Stimulated activated CD4-positive, alpha-beta T cell treated with anti-CD3 and anti-CD28 coated beads, Interleukin-15, amount 100 ng/mL, for 1 hour (primary cell): Measurements from ENCODE around the gene CARMIL1.
"Not testable (repeated sequence)": the region's sequence is repeated elsewhere in the genome, so short reads cannot be mapped to it uniquely, and the experiment has no call there.

Experiments
- DNase-seq, 2 donors: peaks; one replicate each; pipeline ENCODE4 v3.0.0-alpha.2; 2020; ENCODE audit warnings: low read depth in 1 of 2, low spot score in 1 of 2

Gene CARMIL1

DNA sequence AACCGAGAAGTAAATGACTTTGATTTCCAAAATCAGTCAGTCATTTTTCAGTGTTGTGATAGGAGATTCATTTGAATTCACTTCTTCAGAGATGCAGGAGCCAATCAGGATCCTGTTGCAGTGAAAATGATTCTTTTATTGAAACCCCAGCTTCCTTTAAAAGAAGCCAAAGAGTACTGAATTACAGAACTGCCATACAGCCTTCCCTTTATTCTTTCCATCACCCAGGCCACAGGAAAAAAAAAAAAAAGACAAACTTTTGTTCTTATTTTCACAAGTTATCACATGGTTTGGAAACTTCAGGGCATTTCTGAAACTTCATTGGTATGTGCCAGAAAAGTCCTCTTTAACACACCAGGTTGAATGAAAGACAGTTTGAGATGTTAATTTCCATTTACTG, 1.8 kb upstream of the CARMIL1 start:
- DNase-seq: no peak

DNA sequence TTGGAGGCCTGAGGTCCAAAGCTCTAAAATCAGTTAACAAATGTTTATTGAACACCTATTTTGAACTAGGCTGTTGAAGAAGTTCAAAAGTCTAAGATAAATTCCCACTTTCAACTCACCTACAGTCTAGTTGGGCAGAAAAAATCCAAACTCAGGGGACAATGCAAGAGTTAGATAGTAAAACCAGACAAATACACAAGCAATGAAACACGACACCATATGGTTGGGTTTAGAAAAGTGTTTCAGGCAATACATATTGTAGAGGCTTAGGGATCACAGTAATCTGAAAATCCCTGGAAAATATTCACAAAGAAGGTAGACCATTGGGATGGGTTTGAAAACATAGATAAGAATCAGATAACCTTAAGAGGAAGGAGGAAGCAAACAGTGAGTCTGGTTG, 1.3 kb upstream of the CARMIL1 start:
- DNase-seq: no peak

DNA sequence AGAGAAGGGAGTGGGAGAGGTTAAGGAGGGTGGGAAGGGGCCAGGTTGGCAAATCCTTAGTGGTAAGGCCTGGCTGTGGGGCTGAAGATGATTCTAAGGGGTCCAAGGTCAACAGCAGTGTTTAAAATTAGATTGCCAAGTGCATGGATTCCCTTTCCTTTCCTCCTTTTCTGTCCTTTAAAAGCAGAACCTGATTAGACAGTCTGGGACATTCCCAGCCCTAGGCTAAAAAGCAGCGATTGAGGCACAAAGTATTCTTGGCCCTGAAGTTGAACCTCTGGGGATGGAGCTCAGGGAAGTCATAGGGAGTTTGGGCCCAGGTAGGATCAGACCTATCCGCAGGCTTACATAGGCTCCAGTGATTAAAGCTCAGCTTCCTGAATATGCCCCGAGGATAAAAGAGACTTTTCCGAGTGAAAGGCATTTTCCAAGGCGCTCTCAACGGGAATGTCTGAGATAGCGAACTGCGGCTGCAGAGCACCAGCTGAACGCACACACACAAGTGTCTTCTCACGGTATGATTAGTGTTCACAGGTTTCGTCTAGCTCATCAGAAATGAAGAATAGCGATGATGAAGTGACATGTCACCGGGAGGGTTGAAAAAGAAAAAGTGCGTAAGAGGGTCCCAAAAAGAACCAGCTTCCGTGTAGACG, 787 bp upstream of the CARMIL1 start:
- DNase-seq: no peak

DNA sequence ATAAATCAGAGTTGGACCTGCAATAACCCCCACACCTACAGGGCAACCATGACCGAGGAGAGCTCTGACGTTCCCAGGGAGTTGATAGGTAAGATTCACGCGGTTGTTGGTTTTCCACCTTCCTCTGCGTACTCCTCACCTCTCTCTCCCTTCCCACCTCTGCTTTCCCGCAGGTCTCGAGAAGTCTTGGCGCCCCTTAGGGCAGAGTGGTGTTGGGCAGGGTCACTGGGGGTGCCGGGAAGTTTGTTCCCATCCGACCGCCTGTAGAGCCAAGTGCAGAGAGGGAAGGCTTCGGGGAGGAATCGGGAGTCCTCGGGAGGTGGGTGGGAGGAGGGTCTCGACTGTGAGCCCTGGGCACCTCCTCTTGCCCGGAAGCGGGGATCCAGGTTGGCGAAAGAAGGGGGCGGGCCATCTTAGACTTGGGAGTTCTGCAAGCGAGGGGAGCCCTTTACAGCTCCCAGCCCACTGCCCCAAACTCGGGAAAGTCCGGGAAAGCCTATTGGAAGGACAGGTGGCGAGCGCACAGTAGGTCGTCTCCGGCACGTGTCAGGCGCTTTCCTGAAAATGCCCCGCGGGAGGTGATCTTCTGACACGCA, 672 bp downstream of the CARMIL1 start:
- DNase-seq: no peak

DNA sequence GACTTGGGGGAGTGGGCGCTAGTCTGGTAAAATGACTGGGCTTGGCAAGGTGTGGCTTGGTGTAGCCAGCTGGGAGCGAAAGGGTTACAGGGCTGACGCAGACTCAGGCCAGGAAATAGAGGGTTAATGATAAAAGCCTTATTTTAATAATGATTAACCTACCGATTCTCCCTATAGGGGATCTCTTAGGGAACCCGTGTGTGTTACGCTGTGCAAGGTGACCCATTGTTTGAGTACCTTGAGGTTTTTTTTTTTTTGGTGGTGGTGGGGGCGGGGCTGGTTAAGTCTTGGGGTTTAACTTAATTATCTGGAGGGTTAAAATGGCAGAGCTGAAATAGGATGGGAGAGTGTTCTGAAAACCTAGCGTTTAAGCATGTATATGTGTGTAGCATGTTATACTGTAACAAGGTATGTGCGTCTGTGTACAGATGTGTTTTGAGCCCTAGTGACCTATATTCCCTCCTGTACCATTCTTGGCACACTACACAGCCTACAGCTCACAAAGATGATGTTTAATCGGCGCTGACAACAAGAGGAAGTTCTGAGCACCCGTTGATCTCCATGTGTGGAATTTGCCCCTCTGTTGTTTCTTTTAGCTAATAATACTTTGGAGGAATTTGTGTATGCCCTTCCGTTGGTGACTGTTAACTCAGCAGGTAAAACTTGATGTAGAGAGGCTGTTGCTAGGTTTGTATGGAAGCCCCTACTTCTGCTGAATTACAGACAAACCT, 1.3 kb downstream of the CARMIL1 start:
- DNase-seq: no peak

DNA sequence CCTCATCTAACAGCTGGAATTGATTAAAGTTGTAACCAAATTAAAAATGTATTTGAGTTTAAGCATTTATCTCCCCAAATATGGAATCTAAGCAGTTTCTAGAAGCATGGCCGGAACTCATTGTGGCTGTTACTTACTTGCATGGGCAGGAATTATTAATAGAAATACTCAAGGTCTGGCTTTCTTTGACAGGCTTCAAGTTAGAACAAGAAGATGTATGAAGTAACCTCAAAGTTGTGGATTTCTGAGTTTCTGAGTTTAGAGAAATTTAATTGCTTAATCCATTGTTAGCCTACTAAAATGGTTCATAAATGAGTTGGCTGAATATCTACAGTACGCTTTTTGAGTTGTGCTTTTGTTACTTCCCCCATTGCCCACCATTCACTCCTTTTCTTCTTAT, 7.7 kb downstream of the CARMIL1 start:
- no peak for DNase-seq

DNA sequence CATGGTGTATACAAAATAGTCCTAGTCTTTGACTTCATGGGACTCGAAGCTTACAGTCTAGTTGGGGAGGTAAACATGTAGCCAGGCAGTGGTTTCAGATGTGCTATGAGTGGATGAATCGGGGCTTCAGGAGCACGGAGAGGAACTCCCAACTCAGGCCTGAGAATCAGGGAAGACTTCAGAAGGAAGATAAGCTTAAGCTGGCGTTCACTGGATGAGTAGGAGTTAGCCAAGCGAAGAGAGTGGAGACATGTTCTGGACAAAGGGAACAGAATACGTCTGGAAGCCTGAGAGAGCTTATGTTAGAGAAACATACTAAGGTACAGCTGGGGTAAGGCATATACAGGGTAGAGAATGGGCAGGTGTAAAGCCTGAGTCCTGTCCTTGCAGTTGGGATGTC, 8.8 kb downstream of the CARMIL1 start:
- DNase-seq: no peak

DNA sequence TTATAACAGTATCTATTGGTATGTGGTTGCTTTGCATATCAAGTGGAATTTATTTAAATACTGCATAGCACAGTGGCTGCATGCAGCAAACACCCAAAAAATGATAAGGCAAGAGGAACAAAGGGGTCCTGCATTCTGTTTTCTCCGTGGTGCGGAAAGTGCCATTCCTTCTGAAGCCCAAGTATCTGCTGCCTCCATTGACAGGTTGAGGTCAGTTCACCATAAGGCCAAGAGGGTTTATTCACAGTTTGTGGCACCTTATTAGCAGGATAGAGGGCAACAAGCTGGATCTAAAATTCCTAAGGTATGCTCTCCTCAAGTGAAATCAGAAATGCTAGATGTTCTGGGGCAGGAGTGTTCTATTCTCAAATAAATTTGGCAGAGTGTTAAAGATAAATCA, 9.3 kb downstream of the CARMIL1 start:
- no peak for DNase-seq

DNA sequence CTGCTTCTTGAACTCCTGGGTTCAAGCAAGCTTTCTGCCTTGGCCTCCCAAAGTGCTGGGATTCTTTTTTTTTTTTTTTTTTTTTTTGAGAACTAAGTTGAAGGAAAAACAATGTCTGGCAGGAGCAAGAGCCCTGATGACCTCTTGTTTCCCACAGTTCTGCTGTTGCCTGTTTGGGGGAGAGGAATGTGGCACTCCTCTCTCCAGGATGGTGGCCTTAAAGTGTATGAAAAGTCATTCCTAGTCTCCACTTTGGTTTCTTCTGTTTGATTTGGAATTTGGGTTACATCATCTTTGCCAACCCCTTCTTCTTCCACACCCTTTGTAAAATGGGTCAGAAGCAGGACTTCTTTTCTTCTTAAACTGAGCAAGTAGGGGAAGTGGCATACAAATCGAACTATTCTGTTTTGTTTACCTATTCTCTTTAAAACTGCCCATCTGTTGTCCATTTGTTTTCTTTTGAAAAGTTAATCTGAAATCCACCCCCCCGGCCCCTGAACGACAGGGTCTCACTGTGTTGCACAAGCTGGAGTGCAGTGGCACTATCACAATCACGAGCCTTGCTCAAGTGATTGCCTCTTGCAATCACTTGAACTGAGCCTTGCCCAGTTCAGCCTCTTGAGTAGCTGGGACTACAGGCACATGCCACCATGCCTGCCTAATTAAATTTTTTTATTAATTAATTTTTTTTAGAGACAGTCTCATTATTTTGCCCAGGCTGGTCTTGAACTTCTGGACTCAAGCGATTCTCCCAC, 11.3 kb downstream of the CARMIL1 start:
- DNase-seq: no peak

DNA sequence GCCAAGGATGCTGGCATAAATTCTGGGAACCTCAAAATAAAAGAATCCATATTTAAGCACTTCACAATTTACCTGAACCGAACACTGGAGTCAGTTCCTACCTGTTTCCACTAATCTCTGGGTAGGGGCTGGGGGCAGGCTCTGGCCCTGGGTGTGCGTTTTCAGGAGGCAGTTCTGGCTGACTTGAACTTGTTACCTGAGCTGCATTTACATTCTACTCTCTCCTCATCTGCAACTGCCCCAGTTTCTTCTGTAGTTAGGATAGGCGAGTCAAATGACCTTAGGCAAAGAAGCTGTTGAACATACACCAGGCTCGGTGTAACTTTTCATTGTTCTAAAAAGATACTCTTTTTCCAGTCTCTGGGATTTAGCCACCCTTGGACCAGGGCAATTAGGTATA, 13.2 kb downstream of the CARMIL1 start:
- DNase-seq: no peak

DNA sequence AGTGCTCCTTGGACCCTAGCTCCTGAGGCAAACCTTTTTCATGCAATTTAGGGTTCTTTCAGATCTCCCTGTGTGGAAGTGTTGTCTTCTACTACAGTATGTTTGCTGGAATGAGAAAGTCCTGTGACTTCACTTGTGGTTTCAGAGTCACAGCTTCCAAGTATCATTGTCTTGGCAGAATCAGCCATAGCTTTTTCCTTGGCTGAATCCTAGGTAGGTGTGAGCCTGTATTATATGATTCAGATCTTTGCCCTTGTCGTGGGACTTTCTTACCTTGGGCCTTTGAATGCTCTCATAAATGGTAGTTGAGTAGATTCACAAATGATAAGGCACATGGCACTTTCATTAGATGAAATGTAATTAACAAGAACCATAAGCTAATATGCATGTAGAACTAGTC, 16.5 kb downstream of the CARMIL1 start:
- no peak for DNase-seq

DNA sequence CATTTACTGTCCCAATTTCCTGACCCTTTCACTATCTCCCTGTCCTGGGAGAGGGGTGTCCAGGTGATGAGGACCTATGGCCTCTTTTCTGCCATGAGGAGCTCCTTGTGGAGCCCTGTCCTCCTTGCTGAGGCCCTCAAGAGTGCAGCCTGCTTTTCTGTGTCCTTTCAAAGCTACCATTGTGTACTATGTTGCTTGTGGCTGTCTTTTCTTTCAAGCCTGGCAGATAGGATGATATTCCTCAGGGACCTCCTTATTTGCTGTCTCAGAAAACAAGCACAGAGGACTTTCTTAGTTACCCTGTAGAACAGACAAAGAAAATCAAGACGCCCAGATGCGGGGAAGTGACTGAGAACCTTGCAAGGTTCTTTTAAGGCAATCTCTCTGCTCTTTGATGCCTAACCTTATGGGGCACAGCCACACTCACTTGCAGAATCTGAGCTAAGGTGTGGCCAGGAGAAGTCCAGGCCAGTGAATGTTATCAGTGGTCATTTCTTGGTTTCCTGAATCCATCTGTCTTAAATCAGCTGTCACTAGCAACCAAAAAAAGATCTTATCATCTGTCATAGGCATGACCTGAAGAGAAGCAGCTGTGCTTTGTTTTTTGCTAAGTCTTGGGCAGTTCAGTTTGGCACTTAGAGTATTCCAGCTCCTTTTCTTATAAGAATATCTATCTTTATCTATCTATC, 17.2 kb downstream of the CARMIL1 start:
- DNase-seq: no peak

DNA sequence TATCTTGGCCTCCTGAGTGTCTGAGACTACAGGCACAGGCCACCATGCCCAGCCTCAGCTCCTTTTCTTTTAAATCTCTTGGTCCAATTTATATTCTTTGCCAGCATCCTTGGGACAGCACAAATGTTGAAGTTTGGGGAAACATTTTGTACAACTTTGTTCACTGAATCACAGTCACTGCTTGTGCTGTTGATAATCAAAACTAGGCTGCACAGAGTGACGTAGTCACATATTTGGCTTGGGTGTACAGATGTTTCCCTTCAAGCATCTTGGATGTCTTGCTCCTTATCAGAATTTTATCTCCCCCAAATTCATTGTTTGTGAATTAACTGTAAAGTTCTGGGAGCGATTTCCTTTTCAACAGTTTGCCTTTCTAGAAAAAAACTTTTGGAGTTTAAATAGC, 17.9 kb downstream of the CARMIL1 start:
- DNase-seq: no peak

DNA sequence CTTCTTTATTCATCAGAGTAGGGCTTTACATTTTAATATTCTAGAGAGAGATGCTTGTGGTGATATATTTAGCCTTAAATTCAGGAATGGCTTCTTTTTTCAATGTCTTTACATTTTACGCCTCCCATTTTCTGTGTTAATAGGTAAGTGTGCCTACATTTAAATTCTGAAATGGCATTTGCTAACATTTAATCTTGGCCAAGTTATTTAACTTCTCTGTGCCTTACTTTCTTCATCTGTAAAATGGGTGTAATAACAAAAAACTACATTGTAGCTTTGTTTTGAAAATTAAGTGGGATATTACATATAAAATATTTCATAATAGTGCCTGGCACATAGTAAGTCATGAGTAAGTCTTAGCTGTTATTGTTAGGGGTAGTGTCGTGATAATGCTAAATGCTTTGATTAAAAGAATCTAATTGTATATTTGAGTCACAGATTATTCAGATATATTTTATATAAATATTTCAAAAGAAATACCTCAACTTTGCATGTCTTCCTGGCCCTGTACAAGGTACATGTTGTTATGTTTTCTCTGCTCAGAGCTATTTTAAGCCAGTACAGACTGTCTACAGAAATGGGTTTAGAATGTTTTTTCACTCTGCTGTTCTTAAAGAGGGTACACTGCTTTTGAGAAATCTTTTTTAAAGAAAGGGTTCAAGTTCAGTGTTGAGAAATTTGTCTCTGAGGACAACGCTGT, 18.8 kb downstream of the CARMIL1 start:
- DNase-seq: no peak

DNA sequence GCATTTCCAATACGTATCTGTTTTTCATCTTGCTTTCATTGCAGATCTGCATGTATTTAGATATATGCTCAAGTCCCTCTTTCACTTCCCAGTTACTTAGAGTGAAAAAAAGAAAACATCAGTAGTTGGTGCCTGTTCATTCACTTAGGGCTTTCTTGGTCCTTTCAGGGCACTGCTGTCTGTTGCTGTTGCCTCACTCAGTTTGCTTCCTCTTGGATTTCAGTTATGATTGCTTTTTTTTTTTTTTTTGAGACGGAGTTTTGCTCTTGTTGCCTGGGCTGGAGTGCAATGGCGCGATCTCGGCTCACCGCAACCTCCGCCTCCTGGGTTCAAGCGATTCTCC, 19.3 kb downstream of the CARMIL1 start:
- not testable (repeated sequence) for DNase-seq

DNA sequence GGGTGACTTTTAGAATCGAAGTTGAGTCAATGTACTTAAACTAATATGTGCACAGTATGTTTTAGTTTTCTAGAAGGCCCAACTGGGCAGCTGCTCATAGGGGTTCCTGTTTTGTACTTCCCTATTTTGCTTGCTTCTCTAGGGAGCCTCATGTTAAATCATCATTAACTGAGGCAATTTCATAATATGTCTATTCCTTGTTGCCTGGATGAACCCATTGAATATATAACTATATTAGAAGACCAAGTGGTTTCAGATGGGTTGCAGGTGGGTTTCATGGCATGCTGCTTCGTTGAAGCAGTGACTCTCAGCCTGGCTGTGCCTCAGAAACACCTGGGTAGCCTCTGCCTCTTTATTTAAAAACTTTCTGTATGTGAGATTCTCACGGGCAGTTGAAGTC, 22.2 kb downstream of the CARMIL1 start:
- no peak for DNase-seq

DNA sequence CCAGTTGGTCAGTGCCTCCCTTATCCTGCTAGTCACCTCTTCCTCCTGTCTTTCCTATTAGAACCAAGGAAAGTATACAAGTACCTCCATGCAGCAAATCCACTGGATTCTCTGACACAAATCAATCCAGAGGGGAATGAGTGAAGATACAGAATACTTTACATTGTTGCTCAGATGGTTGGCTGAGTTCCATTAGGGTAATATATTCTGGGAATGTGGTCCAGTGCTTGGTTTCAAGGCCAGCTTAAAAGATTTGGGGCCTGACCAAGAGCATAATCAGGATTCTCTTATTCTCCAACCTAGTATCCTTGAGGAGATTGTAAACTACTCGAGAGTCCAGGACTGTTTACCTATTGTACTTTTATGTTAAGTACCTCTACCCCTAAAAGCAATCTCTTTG, 23.0 kb downstream of the CARMIL1 start:
- DNase-seq: no peak

DNA sequence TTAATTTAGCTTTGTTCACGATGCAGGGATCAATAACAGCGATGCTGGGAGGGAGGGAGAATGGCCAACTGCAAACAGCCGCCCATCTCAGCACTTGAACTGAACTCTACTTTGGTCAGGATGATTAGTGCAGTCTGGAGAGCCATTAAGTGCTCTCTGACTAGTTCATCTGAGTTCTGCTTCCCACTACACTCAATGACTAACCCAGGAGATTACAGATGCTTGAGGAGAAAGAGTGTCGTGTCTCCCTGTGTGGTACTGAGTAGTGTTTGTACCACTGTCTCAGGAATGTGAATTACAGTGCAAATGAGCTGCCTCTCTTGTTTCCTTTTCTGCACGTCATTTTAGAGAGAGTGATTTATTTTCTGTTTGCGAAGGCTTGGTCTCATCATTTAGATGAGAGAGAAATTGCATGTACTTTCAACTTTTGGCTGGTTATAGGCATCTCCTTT, 23.5 kb downstream of the CARMIL1 start:
- DNase-seq: no peak

DNA sequence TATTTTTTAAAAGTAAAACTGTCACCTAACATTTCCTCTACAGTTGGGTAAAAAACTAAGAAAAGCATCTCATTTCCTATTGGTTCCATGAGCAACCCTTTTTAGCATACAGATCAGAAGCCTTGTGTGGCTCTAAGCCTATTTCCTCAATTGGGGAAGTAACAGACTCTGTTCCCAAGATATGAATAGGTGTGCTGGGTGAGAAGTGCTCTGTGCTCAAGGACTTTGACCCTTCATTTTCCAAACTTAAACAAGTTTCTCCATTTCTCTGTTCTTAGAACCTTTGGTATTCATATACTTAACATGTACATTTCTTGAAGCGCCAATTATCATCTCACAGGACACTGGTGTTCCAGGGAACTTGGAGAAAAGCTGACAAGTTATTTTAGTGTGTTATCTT, 24.1 kb downstream of the CARMIL1 start:
- DNase-seq: no peak

DNA sequence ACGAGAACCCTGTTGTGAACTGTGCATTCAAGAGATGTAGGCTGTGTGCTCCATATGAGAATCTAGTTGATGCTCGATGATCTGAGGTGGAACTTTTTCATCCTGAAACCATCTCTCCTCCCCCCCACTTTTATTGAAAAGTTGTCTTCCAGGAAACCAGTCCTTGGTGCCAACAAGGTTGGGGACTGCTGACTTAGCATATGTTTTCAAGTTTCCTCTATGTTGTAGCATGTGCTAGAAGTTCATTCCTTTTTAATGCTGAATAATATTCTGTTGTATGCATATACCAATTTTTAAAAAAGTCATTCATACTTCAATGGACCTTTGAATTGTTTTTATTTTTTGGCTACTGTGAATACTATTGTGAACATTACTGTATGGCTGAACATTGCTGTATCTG, 27.2 kb downstream of the CARMIL1 start:
- no peak for DNase-seq
